ENCODE measurements around the gene PIK3R1. TPM values are rescaled to one million over a fixed set of nuclear protein-coding genes. Genes with fewer than 3 reads are reported as not detected.

The PIK3R1 gene
- polyA plus RNA-seq, 1 experiment: 7.6 TPM

DNA sequence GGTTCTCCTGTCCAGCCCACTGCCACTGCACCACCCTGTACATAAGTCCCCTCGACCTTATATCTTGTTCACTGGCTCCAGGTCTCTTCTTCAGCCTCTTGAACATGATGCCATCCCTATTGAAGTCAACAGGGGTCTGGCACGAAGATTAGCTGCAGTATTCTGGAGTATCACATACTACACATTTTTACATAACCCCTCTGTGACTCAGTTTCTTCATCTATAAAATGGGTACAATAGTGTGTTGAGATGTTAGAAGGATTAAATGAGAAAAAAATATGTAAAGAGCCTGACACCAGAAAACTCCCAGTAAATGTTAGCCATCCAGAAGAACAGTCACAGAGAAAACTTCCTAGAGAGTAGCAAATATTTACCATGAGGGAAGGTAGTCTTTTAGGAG, 98.9 kb downstream of the PIK3R1 start:
- ChIA-PET CTCF (no interaction called here), POLR2A (no interaction called here)
- H3K27ac ChIP-seq (ENCODE audit: low read depth, low read length): no peak overlapping the region
- TF ChIP-seq, protein P1, sequence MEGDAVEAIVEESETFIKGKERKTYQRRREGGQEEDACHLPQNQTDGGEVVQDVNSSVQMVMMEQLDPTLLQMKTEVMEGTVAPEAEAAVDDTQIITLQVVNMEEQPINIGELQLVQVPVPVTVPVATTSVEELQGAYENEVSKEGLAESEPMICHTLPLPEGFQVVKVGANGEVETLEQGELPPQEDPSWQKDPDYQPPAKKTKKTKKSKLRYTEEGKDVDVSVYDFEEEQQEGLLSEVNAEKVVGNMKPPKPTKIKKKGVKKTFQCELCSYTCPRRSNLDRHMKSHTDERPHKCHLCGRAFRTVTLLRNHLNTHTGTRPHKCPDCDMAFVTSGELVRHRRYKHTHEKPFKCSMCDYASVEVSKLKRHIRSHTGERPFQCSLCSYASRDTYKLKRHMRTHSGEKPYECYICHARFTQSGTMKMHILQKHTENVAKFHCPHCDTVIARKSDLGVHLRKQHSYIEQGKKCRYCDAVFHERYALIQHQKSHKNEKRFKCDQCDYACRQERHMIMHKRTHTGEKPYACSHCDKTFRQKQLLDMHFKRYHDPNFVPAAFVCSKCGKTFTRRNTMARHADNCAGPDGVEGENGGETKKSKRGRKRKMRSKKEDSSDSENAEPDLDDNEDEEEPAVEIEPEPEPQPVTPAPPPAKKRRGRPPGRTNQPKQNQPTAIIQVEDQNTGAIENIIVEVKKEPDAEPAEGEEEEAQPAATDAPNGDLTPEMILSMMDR (IDR thresholded peaks at IDR 0.05; ENCODE audit: low read depth, low read length): no peak
- no peak for DNase-seq (ENCODE audit: low read depth, low spot score)
- H3K9me3 ChIP-seq (ENCODE audit: control insufficient read depth, insufficient read depth, low read length): no peaks in the 10 kb centered on the region
- no peak overlapping the region for H3K4me3 ChIP-seq (ENCODE audit: low read depth, low read length)
- peaks cover 5% of the 10 kb centered on the region for H3K27me3 ChIP-seq (ENCODE audit: control insufficient read depth, insufficient read depth, low read length)

DNA sequence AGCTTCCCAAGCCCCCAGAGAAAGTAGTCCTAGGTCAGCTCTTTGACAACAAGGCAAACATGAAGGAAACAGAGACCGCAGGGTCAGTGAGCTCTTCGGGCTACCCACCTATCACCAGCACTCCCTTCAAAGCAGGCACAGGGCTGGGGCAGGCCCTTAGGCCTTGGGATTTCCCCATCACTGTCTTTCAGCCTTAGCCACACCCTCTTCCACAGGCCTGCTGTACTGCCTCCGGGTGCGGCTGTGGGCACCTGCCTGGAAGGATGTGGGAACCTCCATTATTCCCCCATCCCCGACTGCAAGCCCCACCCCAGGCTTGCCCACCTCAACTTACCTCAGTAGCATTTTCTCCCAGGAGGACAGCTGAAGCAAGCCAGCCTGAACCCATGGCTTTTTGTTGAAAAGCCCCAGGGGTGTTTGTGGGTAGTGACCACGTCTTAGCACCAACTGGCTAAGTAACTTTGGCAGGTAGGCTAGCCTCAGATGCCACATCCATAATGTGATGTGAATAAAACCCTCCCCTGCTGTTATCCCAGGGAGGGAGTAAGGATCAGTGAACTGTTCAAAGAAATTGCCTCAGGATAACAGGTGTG, 100.2 kb downstream of the PIK3R1 start:
- peaks cover 5% of the 10 kb centered on the region for H3K27me3 ChIP-seq (ENCODE audit: control insufficient read depth, insufficient read depth, low read length)
- TF ChIP-seq, protein P1 (IDR thresholded peaks at IDR 0.05; ENCODE audit: low read depth, low read length): no peak
- H3K4me3 ChIP-seq (ENCODE audit: low read depth, low read length): no peak overlapping the region
- CTCF ChIA-PET: no interaction called here
- no peak overlapping the region for H3K27ac ChIP-seq (ENCODE audit: low read depth, low read length)
- H3K9me3 ChIP-seq (ENCODE audit: control insufficient read depth, insufficient read depth, low read length): no peaks in the 10 kb centered on the region
- DNase-seq (ENCODE audit: low read depth, low spot score): no peak
- POLR2A ChIA-PET: no interaction called here

DNA sequence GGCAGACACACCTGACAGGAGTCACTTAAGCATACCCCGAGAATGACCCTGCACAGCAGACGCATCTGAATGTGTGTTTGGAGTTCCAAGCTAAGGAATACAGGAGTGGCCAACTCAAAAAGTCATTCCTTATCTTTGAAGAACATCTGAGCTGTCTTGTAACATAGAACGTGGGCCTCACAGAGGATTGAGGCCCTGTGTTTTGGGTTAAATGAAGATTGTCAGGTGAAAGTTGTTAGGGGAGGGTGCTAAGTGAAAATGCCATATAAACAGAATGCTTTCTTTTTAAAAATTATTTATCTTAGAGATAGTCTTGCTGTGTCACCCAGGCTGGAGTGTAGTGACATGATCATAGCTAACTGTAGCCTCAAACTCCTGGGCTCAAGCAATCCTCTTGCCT, 100.9 kb downstream of the PIK3R1 start:
- CTCF ChIA-PET: no interaction called here
- POLR2A ChIA-PET: no interaction called here
- H3K27me3 ChIP-seq (ENCODE audit: control insufficient read depth, insufficient read depth, low read length): peaks cover 3% of the 10 kb centered on the region
- DNase-seq (ENCODE audit: low read depth, low spot score): no peak
- no peak overlapping the region for H3K27ac ChIP-seq (ENCODE audit: low read depth, low read length)
- H3K4me3 ChIP-seq (ENCODE audit: low read depth, low read length): no peak overlapping the region
- no peaks in the 10 kb centered on the region for H3K9me3 ChIP-seq (ENCODE audit: control insufficient read depth, insufficient read depth, low read length)
- TF ChIP-seq, protein P1 (IDR thresholded peaks at IDR 0.05; ENCODE audit: low read depth, low read length): no peak

DNA sequence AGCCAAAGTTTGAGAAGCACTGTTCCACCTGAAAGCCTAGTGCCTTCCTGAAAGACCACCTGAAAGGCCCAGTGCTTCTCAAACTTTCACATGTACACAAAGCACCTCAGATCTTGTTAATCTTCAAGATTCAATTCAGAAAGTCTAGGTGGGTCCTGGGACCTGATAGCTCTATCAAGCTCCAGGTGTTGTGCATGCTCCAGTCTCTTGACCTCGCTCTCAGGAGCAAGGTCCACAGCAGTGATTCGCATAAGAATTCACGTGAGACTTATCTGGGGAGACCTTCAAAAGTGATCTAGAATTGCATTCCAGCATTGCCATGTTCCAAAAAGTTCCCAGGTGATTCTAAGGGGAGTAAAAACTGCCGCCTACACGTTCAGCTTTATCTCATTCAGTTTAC, 102.1 kb downstream of the PIK3R1 start:
- H3K27ac ChIP-seq (ENCODE audit: low read depth, low read length): no peak overlapping the region
- ChIA-PET CTCF (interaction anchor here (1.6 kb wide), 1 partner anchor 31 kb away, joined by 4 read pairs; no protein-coding TSS in a partner anchor), POLR2A (no interaction called here)
- DNase-seq (ENCODE audit: low read depth, low spot score): no peak
- H3K27me3 ChIP-seq (ENCODE audit: control insufficient read depth, insufficient read depth, low read length): peaks cover 2% of the 10 kb centered on the region
- H3K4me3 ChIP-seq (ENCODE audit: low read depth, low read length): no peak overlapping the region
- TF ChIP-seq, protein P1 (IDR thresholded peaks at IDR 0.05; ENCODE audit: low read depth, low read length): no peak
- H3K9me3 ChIP-seq (ENCODE audit: control insufficient read depth, insufficient read depth, low read length): no peaks in the 10 kb centered on the region

DNA sequence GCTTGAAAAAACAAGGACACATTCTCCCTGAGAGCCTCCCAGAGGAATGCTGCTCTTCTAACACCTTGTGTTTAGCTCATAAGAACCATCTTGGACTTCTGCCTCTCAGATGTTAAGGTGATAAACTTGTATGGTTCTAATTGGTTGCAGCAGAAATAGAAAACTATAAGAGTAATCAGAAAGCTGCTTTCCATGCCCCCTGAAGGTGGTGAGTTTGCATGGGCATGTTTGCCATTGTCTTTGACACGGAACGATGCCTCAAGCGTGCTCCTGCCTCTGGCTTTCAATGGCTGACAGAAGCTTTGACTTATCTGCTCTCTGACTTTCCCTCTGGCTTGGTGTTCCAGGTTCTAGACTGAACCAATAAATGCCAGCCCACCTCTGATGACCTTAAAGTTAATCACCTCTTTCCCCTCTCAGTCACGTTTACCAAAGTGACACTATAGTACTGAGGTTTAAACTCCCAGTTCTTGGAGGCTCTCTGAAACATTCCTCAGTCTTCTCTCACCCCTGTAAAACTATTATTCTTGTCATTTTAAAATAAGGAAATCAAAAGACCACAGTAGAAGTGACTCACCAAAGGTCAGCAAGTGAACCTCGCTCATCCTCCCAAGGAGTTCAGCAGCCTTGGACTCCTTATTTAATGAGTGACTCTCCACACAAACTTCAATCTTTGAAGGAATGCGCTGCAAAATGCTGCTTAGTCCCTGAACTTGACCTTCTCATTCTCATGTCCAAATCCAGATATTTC, 103.6 kb downstream of the PIK3R1 start:
- DNase-seq (ENCODE audit: low read depth, low spot score): no peak
- ChIA-PET POLR2A (no interaction called here), CTCF (interaction anchor here (2.4 kb wide), 1 partner anchor 33 kb away, joined by 5 read pairs; no protein-coding TSS in a partner anchor)
- no peak overlapping the region for H3K4me3 ChIP-seq (ENCODE audit: low read depth, low read length)
- no peak overlapping the region for H3K27ac ChIP-seq (ENCODE audit: low read depth, low read length)
- no peaks in the 10 kb centered on the region for H3K27me3 ChIP-seq (ENCODE audit: control insufficient read depth, insufficient read depth, low read length)
- H3K9me3 ChIP-seq (ENCODE audit: control insufficient read depth, insufficient read depth, low read length): no peaks in the 10 kb centered on the region; the same call in 1 of the 2 replicates
- TF ChIP-seq, protein P1 (IDR thresholded peaks at IDR 0.05; ENCODE audit: low read depth, low read length): no peak

Data from AG04450 (cell line).